SW 1271 (cell line): ENCODE measurements around the gene KCNK15.
"Not testable (repeated sequence)": the region's sequence is repeated elsewhere in the genome, so short reads cannot be mapped to it uniquely, and the experiment has no call there.

ENCODE experiments used
- DNase-seq, 2 experiments: peaks; one replicate each; lab custom pipeline; 2025; lab: John Stamatoyannopoulos, UW

The KCNK15 gene

DNA sequence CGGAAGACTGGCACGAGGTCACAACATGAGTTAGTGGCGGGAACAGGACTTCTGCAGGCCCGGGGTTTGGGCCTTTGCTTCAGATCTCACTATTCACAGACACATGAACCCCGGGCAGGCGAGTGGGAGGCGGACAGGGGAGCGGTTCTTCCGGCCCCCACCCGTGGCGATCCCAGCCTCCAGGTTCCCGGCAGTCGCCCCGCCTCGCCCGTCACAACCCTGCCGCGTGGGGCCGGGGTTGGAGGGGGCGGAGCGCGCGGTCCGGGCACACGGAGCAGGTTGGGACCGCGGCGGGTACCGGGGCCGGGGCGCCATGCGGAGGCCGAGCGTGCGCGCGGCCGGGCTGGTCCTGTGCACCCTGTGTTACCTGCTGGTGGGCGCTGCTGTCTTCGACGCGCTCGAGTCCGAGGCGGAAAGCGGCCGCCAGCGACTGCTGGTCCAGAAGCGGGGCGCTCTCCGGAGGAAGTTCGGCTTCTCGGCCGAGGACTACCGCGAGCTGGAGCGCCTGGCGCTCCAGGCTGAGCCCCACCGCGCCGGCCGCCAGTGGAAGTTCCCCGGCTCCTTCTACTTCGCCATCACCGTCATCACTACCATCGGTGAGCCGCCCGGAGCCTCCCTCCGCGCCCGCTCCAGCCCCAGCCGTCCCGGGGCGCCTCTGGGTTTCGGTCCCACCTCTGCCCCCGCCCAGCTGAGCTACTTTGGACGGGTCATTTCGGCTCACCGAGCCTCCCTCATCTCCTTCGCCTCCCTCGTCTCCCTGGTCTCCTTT lies at the start of gene KCNK15:
KCNK15 (plus strand) TSS at position 268 of the 769 bp plus-strand sequence; CDS start at position 314, 46 bp downstream.
- no peak for DNase-seq

DNA sequence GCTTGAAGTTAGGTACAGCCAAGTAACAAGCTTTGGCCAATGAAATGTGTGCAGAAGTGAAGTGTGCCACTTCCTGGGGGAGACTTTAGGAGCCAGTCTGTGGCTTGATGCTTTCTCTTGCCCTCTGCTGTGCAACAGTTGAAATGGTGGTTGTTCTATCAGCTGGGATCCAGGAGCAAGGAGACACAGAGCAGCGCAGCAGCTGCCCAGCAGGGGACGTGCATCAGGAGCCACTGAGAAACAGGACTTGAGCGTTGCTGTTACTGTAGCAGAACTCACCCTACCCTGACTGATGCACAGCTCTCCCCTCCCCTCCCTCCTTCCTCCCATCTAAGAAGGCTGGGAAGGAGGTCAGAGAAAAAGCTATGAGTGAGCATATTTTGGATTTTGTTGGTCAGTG lies 49.4 kb upstream of the KCNK15 start:
- peak in 1 of 2 experiments; percentile 16 for DNase-seq

DNA sequence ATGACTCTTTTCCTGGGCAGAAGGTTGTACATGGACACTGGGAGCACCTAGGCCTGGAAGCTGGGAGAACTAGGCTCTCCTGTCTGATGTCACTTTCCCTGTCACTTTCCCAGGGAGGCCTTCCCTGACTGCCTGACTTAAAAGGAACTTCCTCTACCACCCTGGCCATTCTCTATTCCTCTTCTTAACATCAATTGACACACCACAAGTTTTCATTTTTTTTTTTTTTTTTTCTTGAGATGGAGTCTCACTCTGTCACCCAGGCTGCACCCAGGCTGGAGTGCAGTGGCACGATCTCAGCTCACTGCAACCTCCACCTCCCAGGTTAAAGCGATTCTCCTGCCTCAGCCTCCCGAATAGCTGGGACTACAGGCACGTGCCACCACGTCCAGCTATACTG lies 48.6 kb upstream of the KCNK15 start:
- not testable (repeated sequence) for DNase-seq

DNA sequence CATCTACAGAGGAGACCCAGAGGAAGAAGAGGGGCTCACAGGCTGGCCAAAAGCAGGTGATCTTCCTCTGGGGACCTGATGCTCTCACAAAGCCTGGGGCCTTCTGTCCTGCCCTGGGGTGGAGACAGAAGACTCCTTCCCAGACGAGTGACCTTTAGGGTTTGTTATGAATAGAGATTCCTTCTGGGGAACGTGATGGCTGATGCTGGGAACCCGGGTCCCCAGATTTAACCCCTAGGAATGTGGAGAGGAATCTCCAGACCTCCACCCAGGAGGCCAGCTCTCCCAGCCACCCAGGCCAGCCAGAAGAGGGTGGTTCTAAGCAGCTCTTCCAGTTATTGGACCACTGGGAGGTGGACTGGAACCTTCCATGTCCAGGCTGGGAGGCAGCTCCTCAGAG lies 47.3 kb upstream of the KCNK15 start:
- DNase-seq, result no peak

DNA sequence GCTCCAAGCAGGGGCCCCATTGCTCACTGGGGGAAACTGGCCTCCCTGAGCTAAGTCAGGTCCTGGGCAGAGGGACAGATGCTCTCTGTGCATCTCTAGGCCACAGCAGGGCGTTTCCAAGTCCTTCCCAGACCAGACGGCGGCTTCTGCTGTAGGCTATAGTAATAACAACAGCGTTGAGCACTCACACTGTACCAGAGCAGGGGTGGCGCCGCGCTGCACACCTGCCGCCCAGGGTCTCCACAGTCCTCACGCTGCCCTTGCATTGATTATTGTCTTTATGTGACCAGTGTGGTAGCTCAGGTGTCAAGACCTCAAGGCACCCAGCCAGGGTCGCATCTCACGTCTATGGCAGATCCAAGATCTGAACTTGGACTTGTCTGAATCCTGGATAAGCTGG lies 45.4 kb upstream of the KCNK15 start:
- DNase-seq, result no peak

DNA sequence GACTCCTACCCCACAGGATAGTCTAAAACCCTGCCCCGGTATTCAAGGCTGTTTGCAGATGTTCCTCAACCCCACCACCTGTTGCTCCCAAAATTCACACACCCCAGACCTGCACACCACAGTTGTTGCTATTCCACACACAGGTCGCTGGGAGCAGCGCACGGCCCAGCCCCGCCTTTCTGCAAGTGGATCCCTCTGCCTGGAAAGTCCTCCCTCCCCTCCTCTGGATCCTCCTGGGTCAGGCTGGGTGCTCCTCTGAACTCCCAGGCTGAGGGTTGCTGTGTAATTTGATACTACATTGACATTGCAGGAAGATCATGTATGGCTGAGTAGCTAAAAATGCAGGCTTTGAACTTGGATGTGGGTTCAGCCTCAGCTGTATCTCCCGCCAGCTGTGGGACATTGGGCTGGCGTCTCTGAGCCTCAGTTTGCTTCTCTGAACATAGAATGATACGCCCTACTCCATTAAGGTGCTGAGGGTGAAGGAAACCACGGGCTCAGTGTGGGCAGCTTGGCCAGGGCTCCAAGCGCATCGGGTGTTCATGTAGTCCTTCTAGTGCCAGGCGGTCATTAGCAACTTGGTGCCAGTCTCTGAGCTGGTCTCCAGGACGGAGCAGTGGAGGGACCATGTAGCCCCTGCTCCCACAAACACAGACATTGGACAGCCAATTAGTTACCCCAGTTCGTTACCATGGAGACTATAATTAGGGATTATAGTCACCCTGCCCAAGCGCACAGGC lies 44.4 kb upstream of the KCNK15 start:
- no peak for DNase-seq

DNA sequence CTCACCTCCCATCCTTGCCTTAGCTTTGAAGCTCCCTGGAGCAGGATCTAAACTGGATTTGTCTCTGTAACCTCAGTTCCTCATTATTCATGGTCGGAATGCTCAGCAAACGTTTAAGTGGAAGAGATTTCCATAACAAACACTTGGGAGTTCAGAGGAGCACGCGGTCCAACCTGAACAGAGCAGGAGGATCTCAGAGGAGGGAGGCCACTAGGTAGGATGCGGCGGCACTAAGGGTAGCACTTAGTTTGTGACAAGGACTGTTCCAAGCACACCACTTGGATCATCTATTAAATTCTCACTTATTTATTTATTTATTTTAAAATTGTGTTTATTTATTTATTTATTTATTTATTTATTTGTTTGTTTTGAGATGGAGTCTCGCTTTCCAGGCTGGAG lies 43.8 kb upstream of the KCNK15 start:
- no peak for DNase-seq

DNA sequence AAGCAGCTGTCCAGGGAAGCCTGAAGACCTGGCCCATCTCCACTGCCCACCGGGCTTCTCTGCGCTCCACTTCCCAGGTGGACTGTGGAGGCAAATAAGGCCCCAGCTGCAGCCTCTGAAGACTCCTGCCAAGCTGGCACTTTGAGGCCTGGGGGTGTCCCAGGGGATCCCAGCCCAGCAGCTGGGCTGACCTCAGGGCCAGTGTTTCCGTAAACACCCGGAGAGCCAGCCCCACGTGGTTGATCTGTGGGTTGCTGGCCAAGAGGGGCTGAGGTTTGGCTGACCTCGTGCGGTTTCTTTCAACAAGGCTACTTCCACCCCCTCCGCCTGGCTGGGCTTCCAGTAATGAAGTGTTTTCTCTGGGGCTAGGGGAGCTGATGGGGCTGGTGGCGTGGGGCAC lies 42.9 kb upstream of the KCNK15 start:
- no peak for DNase-seq

DNA sequence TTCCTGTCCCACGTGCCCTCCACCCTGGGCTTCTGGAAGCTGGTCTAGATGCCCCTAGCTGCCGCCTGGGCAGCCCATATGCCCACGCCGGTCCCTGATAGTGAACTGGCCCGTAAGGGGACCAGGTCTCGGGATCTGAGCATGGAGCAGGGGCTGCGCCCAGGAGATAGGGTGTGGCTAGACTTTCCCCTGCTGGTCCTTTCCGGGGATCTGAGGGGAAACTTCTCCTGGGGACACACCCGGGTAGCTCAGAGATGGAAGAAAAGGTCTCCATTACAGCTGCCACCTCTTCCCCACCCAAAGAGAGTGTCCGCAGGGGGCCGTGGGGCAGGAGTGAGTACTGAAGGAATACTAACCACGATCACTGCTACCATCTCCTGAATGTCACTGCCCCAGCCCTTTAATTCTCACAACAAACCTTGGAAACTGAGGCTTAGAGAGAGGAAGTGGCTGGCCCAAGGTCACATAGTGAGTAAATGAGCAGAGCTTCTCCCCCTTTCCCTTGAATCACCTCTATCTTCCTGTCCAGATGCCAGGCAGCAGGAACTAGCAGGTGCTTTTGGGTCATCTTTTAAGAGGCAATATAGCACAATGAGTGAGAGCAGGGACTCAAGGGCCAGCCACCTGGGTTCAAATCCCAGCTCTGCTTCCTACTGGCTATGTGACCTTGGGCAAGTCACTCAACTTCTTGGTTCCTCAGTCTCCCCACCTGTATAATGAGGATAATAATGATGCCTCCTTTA lies 42.3 kb upstream of the KCNK15 start:
- DNase-seq, result no peak

DNA sequence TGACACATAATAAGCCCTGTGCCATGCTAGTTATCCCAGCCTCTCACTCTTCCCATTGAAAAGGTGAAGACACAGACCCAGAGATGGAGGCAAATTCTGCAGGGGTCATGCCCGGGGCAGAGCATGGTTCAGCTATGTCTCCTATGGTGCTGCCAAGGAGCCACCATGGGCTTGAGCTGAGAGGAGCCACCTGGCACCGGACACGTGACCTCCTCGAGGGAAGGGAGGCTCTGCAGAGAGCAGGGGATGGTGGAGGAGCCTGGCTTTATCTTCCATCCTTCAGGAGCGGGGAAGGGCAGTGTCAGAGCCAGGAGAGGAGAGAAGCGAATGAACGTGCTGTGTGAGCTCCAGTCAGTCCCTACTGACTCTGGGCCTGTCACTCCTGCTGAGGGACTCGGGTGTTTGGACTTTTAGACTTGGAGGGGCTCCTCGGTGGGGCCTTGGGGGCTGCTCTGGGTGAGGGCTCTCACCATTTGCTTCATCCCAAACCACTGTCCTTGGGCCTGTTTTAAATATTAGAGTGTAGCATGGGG lies 41.6 kb upstream of the KCNK15 start:
- DNase-seq, result no peak

DNA sequence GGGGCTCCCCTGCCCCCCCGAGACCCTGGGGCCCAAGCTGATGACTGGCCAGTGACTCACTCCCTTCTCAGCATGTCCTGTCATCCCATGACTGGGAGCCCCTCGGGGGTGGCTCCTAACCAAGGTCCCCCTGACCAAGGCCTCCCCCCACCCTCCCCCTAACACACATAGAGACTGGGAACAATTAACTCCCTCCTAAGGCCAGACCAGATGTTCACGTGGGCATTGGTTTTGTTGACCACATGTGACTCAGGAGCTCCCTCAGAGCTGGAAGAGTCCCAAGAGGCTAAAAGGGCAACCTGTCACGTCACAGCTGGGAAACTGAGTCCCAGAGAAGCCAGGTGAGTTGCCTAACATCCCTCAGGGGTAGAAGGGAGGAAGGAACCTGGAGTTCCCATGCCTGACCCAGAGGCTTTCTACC lies 41.1 kb upstream of the KCNK15 start:
- DNase-seq, result no peak

DNA sequence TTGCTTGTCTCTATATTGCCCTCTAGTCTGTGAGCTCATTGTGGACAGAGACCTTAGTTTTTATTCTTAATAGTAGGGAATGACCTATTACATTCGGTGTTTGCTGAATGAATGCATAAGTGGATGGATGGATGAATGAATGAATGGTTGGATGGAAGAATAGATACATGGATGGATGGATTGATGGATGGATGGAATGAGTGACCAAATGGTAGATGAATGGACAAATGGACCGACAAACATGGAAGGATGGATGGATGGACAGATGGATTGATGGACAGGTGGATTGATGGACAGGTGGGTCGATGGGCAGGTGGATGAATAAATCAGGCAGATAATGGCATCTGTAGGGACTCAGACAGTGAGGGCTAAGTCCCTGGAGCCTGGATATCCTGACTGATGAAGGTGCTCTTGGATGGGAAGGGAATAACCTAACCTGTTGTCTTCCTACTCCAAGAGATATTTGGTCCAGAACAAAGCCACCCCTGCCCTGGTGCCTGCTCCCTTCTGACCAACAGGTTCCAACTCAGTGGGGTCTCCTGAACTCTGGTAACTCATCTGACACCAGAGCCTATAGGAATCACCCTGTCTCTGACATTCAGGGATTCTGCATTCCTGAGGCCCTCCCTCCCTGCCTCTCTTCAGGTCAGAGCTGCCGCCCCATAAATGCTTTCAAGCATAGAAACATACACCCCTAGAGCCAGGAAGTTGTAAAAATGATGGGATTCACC lies 40.1 kb upstream of the KCNK15 start:
- no peak for DNase-seq

DNA sequence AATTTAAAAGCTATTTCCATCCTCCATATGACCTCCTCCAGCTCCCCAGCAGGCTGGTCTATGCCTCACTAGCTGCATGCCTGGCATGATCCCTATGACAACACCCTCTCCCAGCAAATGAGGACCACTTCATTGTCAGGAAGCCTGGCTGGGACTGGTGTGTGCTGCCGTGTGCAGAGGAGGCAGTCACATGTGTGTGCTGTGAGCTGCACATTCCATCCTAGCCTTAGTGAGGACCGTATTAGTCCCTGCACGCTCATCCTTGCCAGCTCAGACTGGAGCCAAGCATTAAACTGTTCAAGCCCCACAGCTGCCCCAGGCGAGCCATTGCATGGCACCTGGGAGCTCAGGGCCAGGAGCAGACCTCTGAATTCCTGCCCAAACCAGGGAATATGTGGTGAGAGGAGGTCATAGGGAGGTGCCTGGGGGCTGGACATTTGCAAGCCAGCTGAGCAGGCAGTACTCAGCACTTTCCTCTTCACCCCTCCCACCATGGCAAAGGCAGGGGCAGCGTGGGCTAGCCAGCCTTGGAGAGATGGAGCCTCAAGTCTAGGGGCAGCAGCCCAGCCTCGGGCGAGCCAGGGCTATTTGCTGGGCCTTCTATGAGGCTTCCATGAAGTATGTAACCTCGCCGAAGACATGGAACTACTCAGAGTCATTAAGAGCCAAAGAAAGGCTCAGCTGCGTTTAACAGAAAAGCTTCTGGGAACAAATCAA lies 39.2 kb upstream of the KCNK15 start:
- no peak for DNase-seq

DNA sequence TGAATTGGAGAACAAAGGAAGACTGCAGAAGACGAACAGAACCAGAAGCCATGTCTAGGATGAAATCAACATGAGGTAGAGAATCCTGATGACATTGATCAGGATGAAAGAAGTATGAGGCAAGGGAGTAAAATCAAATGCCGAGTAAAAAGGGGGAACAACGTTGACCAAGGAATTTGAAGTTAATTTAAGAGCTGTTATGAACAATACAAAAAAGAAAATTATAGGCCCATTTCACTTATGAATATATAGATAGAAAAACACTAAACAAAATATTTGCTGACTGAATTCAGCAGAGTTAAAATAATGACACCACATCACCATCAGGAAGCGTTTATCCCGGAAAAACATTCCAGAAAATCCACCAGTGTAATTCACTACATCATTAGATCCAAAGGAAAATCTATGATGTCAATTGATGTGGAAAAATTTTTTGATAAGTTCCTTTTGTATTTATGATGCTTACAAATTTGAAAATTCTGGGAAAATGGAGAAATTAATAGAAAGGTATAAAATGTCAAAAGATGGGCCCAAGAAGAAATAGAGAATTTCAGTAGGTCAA lies 38.6 kb upstream of the KCNK15 start:
- DNase-seq, result no peak

DNA sequence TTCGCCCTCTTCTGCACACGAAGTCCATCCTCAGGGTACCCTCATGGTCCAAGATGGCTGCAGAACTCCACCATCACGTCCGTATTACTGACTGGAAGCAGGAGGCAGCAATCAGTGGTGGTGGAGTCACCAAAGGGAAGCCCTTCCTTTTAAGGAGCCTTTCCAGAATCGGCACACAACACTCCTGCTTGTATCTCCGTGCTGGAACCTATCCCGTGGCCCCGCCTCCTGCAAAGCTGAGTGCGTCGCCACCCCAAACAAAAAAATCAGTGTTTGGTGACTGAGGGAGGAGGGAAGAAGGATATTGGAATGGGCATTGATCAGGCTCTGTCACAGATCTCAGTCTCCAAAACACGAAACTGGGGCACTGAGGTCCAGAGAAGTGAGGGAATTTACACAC lies 36.3 kb upstream of the KCNK15 start:
- no peak for DNase-seq

DNA sequence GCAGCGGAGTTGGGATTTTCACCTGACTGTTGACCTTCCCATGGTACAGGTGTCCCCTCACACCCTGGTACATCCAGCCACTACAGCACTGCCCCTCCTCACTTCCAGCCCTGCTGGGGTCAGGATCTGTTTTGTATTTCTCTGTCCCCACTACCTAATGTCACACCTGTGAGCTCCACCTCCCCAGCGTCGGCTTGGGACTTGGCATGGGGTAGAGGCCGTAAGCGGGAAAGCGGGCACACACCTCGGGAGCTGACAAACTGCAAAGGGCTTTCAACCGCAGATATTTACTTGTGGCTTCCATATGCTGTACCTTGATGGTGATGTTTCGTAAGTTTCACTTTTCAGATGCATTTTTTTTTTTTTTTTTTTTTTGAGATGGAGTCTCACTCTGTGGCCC lies 35.9 kb upstream of the KCNK15 start:
- no peak for DNase-seq

DNA sequence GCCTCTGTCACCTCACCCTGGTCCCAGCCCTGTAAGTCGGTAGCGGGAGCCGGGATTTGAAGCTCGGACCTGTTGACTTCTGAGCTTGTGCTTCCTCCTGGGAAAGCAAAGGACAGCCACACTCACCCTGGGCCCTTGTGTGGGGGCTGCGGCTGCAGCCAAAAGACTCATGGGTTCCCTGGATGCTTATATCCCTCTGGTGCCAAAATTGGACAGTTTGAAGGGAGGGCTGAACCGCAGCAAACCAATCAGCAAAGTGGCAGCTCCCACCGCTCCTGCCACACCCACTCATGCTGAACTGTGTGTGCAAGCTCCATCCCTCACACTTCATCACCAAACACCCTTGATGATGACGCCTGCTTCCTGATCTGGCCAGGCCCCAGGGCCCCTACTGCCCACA lies 34.4 kb upstream of the KCNK15 start:
- no peak for DNase-seq

DNA sequence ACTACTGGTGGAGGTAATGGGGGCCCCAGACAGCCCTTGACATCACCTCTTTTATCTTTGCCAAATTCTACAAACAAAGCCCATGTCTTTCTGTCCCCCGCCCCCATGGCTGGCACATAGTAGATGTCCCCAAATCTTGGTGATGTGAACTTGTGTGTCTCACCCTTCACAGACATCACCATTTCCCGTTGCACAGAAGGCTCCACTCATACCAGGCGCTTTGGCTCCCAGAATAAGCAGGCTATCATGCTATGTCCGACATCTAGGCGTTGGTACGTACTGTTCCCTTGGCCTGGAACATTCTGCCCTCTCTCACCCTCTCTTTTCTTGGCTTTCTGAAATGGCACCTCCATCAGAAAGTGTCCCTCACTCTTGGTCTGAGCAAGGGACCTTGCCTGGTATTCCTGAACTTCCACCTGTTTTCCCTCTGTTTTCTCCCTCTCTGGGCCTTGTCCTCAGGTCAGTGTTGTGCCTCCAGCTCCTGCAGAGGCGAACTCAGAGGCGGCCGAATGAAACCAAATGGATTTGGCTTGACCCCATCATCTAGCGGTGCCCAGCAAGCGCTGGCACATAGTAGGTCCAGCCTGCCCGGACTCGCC lies 31.5 kb upstream of the KCNK15 start:
- no peak for DNase-seq

DNA sequence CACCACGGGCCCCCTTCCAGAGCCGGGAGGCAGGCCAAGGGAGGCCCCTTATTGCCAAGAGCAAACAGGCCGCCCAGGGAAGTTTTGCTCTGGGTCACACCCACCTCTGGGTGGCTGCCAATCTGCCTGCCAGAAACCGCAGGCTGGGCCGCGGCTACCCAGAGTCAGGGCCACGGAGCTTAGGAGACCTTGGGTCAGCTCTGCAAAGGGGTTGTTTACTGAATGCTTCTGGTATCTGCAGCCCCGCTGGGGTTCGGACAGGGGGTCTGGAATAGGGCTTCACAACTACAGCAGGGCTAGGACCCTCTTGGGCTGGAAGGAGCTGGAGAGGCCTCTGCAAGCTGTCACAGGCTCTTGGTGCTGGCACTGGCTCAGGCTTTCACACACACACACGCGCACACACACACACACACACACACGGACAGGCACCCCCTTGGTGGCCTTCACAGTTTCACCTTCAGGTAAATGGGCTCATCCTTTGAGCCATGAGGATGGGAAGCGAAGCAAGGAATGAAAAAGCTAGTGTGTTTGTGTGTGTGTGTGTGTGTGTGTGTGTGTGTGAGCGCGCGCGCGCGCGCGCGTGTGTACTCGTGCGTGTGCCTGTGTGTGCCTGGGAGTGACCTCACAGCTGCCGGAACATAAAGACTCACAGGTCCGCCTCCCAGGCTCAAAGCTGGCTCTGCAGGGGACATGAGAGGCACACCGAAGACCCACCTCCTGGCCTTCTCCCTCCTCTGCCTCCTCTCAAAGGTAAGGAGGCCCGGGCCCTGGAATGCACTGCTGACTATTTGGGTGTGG lies 30.8 kb upstream of the KCNK15 start, which contains the start of gene CCN5:
CCN5 (plus strand) TSS at position 669 of the 798 bp plus-strand sequence; CDS start at position 691, 22 bp downstream.
- DNase-seq, result peak in 1 of 2 experiments; percentile 48
